Panc1 (cell line): ENCODE data around the gene NOS3.

Experiments
- REST ChIP-seq, 2 experiments: IDR thresholded peaks; 2 replicates each; pipeline ENCODE4 v1.6.1; 2011 to 2012; ENCODE audit warnings: low read depth in 2 of 2, control low read depth in 1 of 2, low read length in 1 of 2, mild to moderate bottlenecking in 1 of 2, moderate library complexity in 1 of 2; ENCODE audit not compliant: insufficient read depth in 1 of 2
- TCF7L2 ChIP-seq: IDR thresholded peaks from 2 replicates; pipeline ENCODE4 v1.6.1; 2011; ENCODE audit warnings: mild to moderate bottlenecking, low read depth, low read length, inconsistent platforms
- TF ChIP-seq, protein P1 (sequence below): fragments of 450-650 bp; IDR thresholded peaks from 2 replicates; pipeline ENCODE4 v1.5.1; 2017; ENCODE audit warnings: mild to moderate bottlenecking

- TF ChIP-seq, protein P1, sequence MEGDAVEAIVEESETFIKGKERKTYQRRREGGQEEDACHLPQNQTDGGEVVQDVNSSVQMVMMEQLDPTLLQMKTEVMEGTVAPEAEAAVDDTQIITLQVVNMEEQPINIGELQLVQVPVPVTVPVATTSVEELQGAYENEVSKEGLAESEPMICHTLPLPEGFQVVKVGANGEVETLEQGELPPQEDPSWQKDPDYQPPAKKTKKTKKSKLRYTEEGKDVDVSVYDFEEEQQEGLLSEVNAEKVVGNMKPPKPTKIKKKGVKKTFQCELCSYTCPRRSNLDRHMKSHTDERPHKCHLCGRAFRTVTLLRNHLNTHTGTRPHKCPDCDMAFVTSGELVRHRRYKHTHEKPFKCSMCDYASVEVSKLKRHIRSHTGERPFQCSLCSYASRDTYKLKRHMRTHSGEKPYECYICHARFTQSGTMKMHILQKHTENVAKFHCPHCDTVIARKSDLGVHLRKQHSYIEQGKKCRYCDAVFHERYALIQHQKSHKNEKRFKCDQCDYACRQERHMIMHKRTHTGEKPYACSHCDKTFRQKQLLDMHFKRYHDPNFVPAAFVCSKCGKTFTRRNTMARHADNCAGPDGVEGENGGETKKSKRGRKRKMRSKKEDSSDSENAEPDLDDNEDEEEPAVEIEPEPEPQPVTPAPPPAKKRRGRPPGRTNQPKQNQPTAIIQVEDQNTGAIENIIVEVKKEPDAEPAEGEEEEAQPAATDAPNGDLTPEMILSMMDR, result no peak
- TF ChIP-seq TCF7L2 (no peak), REST (IDR thresholded peaks at IDR 0.05; ENCODE audit: insufficient read depth in 1 of 2, low read depth in 2 of 2, low read length in 1 of 2) (no peak)
Observed at GRCh38 chr7:150969475-150969874, 21.3 kb upstream of the NOS3 start.
